Measurements from ENCODE around the gene G0S2. TPM values are rescaled to one million over a fixed set of nuclear protein-coding genes. Genes with fewer than 3 reads are reported as not detected.

Gene G0S2
- total RNA-seq, 1 donor from 2014 or later, result 418 TPM

DNA sequence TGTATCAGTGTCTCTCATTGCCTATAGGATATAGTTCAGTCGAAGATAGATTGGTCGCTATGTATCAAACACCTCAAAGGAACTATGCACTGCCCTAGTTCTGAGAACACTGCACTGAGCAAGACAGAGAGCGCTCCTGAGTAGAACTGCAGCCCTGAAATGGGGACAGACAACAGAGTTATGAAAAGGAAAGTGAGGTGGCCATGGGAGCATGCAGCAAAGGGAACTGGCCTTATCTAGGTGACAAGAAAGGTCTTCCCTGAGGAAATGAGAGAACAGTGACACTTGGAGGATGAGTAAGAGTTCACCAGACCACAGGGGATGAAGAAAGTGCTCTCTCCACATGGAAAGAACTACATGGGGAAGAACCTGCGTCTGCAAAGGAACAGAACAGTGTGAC, 7.5 kb upstream of the G0S2 start:
- DNase-seq (ENCODE audit: low read depth) (no peak), FAIRE-seq (no peak)
- no peak overlapping the region for H3K4me3 ChIP-seq (ENCODE audit: low read depth, low read length)
- no peaks in the 10 kb centered on the region for H3K27me3 ChIP-seq (ENCODE audit: control insufficient read depth, insufficient read depth, low read length)
- H3K36me3 ChIP-seq (ENCODE audit: control insufficient read depth, insufficient read depth, low read length), result no peaks in the 10 kb centered on the region
- TF ChIP-seq, protein P1, sequence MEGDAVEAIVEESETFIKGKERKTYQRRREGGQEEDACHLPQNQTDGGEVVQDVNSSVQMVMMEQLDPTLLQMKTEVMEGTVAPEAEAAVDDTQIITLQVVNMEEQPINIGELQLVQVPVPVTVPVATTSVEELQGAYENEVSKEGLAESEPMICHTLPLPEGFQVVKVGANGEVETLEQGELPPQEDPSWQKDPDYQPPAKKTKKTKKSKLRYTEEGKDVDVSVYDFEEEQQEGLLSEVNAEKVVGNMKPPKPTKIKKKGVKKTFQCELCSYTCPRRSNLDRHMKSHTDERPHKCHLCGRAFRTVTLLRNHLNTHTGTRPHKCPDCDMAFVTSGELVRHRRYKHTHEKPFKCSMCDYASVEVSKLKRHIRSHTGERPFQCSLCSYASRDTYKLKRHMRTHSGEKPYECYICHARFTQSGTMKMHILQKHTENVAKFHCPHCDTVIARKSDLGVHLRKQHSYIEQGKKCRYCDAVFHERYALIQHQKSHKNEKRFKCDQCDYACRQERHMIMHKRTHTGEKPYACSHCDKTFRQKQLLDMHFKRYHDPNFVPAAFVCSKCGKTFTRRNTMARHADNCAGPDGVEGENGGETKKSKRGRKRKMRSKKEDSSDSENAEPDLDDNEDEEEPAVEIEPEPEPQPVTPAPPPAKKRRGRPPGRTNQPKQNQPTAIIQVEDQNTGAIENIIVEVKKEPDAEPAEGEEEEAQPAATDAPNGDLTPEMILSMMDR (IDR thresholded peaks at IDR 0.05; ENCODE audit: insufficient read depth, low read length, severe bottlenecking), result no peak

DNA sequence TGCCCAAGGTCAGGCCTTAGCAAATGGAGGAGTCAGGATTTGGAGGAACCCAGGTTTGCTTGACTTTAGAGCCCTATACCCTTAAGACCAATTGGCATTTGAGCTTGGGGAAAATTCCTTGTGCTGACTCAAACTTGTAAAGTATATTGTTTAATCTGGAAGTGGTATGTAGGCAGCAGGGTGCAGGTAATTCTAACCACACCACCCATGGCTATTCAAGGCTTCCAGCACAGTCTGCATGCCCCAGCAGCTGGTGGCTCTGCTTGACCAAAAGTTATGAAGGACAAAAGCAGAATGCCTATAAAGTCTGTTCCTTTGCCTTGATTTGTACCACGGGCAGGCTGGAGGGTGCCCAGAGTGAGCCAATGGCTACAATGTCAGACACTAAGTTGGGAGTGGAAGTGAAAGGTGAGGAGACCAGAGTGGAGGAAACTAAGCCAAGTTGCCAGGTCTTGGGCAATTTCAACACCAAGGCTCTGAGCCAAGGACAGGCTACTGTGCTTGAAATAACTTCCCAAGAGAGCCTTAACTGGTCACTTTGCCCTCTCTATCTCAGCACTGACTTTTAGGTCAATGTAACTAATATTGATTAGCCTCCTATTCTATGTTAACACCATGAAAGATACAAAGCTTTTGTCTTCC, 4.7 kb upstream of the G0S2 start:
- peak; percentile 62 for DNase-seq (ENCODE audit: low read depth)
- Histone ChIP-seq H3K27me3 (ENCODE audit: control insufficient read depth, insufficient read depth, low read length) (no peaks in the 10 kb centered on the region), H3K4me3 (ENCODE audit: low read depth, low read length) (no peak overlapping the region), H3K36me3 (ENCODE audit: control insufficient read depth, insufficient read depth, low read length) (no peaks in the 10 kb centered on the region)
- TF ChIP-seq, protein P1 (IDR thresholded peaks at IDR 0.05; ENCODE audit: insufficient read depth, low read length, severe bottlenecking), result no peak
- FAIRE-seq, result no peak

DNA sequence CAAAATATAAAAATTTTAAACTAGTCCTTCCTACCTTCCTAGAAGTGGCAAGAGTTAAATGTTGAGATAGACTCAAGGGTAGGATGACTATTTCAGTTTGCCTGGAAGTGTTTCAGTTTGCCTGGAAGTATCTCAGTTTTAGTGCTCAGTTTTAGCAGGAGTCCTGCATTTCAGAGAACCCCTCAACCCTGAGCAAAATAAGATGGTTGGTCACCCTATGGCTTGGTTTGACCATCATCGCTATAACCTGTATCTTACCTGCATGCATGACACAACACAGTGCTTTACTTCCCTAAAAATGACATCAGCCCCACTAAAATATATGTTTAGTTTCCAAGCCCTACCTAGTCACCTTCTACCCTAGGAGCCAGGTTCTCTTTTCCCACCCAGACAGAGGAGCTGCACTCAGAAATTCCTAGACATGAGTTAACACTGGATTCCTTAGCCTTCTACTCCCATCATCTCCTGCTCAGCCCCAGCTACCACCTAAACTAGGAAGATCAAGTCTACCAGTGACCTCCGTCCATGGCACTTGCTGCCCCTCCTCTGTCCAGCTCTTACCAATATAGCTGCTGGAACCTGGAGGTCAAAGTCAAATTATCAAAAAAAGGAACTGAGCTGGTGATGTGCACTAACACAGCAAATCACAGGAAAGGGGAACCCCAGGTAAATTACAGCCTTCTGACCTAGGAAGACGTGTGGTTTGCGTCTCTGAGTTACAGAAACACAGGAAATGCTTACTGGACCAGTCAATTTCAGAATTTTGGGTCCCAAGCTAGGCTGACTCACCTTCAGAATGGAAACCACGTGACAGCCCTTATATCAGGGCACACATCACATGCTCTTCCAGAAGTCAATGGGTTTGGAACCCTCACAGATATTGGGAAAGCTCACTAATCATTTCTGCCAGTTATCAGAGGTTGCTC, 2.2 kb upstream of the G0S2 start:
- TF ChIP-seq, protein P1 (IDR thresholded peaks at IDR 0.05; ENCODE audit: insufficient read depth, low read length, severe bottlenecking), result no peak
- DNase-seq (ENCODE audit: low read depth) (peak; percentile 90), FAIRE-seq (no peak)
- Histone ChIP-seq H3K27me3 (ENCODE audit: control insufficient read depth, insufficient read depth, low read length) (no peaks in the 10 kb centered on the region), H3K4me3 (ENCODE audit: low read depth, low read length) (no peak overlapping the region), H3K36me3 (ENCODE audit: control insufficient read depth, insufficient read depth, low read length) (no peaks in the 10 kb centered on the region)

DNA sequence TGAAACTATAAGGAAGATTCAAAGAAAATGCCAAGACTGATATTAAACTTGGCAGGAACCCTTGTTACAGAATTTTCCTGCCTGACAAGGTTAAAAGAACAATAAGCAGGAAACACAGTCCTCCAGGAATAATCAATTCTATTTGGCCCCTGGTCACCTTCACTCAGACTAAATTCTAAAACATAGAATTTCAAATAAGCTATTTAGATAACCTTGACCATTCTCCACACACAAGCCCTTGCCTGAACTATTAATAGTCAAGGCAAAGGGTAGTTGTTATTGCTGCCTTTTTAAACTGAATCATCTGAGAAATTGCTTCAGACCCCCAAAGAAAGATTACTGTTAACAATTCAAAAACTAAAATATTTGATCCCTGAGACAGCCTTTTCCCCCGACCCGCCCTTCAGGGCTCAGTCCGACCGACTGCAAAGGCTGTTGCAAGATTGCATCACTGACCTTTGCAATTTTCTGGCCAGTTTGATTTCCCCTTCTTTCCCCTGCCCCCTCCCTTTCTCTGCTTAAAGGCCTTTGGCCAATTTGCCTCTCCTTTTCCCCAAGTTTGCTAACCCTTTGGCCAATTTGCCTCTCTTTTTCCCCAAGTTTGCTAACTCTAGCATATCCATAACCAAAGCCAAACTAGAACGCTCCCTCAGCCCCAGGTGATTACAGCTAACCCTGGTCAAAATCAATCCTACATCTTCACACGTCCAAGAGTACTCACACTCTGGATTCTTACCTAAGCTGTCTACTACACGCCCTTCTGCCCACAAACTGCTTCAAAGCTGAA, 1.4 kb upstream of the G0S2 start:
- no peak overlapping the region for H3K4me3 ChIP-seq (ENCODE audit: low read depth, low read length)
- DNase-seq (ENCODE audit: low read depth) (no peak), FAIRE-seq (no peak)
- TF ChIP-seq, protein P1 (IDR thresholded peaks at IDR 0.05; ENCODE audit: insufficient read depth, low read length, severe bottlenecking), result no peak
- H3K36me3 ChIP-seq (ENCODE audit: control insufficient read depth, insufficient read depth, low read length), result no peaks in the 10 kb centered on the region
- no peaks in the 10 kb centered on the region for H3K27me3 ChIP-seq (ENCODE audit: control insufficient read depth, insufficient read depth, low read length)

DNA sequence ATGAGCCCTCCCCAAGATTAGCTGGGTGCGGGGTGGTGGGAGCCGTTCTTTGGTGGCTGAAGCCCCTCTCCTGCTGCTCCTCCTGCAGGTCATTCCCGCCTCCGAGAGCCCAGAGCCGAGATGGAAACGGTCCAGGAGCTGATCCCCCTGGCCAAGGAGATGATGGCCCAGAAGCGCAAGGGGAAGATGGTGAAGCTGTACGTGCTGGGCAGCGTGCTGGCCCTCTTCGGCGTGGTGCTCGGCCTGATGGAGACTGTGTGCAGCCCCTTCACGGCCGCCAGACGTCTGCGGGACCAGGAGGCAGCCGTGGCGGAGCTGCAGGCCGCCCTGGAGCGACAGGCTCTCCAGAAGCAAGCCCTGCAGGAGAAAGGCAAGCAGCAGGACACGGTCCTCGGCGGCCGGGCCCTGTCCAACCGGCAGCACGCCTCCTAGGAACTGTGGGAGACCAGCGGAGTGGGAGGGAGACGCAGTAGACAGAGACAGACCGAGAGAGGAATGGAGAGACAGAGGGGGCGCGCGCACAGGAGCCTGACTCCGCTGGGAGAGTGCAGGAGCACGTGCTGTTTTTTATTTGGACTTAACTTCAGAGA, 448 bp downstream of the G0S2 start:
- FAIRE-seq (no peak), DNase-seq (ENCODE audit: low read depth) (no peak)
- Histone ChIP-seq H3K36me3 (ENCODE audit: control insufficient read depth, insufficient read depth, low read length) (no peaks in the 10 kb centered on the region), H3K27me3 (ENCODE audit: control insufficient read depth, insufficient read depth, low read length) (no peaks in the 10 kb centered on the region), H3K4me3 (ENCODE audit: low read depth, low read length) (peak overlapping the region; percentile 45)
- TF ChIP-seq, protein P1 (IDR thresholded peaks at IDR 0.05; ENCODE audit: insufficient read depth, low read length, severe bottlenecking), result peak; percentile 11
